ENCODE data around the gene CUL3.

CUL3 gene

GRCh38 chr2:224579411-224579810, 5.8 kb downstream of the CUL3 start:
- peak in 1 of 2 experiments; percentile 21 for DNase-seq

- no peak for DNase-seq
These were observed 7.6 kb downstream of the CUL3 start for GRCh38 chr2:224577541-224577940.

DNA sequence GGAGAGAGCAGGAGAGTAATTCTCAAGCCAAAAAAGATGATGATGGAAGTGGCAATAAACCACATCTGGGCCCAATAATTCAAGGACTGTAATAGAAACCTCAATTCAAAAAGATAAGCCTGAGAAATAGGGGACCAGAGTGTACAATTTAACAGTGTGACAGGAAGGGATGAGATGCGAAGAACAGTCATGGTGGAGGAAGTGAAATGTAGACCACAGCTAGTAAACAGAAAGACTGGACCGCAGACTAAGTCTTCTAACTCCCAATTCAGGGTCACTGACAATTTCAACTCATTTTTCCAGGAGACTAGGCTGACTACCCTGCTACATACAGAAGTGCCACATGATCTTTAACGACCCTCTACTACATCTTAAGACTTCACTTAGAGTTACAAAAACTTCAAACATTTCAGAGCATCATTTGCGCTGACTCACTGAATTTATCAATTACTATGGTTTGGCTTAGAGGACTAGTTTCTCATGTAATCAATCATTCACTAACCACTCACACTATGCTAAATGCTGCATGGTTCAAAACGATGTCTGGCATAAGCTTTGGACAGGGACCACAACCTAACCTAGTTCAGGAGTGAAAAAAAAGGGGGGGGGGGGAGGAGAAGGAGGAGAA, 9.0 kb downstream of the CUL3 start:
- no peak for DNase-seq

- no peak for DNase-seq
These were observed 10.6 kb downstream of the CUL3 start for GRCh38 chr2:224574423-224575084.

- no peak for DNase-seq
These were observed 11.4 kb downstream of the CUL3 start for GRCh38 chr2:224573724-224574123.

- DNase-seq, result no peak
These were observed 12.8 kb downstream of the CUL3 start for GRCh38 chr2:224572338-224572737.

GRCh38 chr2:224570328-224570993, 14.7 kb downstream of the CUL3 start:
- DNase-seq, result peak in 1 of 2 experiments; percentile 5

GRCh38 chr2:224569654-224570053, 15.5 kb downstream of the CUL3 start:
- DNase-seq, result no peak

DNA sequence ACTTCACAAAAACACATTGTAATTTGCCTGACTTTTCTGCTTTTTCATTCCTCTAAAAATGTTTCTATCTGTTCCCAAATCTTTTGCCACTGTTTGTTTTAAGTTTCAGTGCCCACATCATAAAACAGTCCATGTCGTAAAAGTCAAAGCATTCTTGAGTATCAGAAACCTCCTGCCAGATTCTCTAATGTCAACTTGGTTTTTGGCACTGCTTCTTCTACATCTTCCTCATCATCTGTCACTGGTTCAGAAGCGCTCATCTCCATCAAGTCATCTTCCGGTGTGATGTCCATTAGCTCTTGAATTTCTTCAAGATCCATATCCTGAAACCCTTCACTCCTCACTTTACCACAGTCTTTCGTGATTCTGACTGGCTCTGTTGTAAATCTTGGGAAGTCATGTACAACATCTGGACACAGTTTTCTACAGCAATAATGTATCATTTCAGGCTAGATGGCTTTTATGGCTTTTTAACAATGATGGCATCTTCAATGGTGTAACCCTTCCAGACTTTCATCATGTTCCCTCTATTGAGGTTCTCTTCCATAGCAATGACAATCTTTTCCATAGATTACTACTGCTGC, 19.6 kb downstream of the CUL3 start:
- no peak for DNase-seq

- no peak for DNase-seq
These were observed 21.6 kb downstream of the CUL3 start for GRCh38 chr2:224563537-224563936.

- no peak for DNase-seq
These were observed 22.3 kb downstream of the CUL3 start for GRCh38 chr2:224562831-224563230.

DNA sequence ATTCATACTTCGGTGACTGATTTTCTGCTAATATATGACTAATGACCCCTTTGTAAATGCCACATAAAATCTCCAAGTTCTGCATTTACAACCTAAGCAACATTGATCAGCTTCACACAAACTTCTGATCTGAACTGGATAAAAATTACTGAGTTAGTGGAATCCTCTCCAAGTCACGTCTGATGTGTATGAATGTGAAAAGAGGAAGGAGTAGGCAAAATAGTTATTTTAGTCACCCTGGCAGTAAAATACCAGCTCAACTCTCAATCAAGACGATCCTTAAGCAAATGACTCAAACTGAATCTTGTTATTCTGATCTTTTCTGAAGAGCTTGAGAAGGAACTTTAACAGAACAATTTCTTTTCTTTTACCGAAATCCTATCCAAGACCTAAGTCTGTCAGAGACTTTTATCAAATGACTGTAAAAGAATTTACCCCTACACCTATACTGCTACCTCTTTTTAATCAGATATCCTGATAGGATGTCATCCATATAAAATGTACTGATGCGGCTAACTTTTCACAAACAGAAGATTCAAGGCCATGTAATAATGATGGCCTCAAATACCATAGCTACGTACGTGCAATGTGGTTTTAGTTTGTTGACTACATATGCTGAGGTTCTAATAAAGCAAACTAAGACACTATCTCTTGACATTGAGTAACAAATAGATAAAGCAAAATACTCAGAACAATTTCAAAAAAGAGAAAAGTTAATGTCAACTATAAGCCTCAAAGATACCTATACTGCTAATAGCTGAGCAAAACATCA, 23.7 kb downstream of the CUL3 start:
- DNase-seq, result no peak

- DNase-seq, result no peak
These were observed 24.6 kb downstream of the CUL3 start for GRCh38 chr2:224560549-224560948.

- DNase-seq, result no peak
These were observed 27.6 kb downstream of the CUL3 start for GRCh38 chr2:224557610-224558009.

DNA sequence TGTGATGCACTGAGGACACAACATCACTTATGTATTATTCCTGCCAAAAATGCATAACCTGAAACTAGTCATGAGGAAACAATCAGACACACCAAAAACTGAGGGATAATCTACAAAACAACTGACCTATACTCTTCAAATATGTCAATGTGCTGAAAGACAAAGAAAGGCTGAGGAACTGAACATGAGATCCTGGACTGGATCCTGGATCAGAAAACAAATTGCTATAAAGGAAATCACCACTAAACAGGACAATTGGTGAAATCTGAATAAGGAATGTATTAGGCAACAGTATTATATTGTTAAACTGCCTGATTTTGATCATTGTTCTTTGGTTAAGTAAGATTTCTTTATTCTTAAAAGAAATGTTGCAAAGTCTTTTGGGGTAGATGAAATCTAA, 28.8 kb downstream of the CUL3 start:
- no peak for DNase-seq

DNA sequence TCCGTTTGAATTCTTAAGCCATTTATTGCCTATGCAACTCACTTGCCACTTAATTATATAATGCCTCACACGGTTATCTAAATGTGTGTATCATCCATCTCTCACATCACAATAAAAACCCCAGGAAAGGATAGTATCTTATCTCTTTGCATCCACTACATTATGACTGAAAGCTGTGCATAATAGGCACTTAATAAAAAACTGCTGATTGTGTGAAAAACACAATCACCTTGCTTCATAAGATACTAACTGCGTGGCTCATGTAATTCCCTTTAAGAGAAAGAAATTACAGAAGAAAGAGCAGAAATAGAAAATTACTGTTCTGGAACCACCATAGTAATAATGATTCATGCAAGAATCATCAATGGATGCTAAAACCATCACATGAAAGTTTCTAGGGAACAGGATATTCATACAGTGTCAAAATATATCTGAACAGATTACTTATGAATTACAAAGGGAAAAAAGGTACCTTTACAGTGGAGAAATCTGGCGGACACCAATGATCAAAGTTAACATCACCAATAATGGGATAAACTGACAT, 29.3 kb downstream of the CUL3 start:
- DNase-seq, result no peak

DNA sequence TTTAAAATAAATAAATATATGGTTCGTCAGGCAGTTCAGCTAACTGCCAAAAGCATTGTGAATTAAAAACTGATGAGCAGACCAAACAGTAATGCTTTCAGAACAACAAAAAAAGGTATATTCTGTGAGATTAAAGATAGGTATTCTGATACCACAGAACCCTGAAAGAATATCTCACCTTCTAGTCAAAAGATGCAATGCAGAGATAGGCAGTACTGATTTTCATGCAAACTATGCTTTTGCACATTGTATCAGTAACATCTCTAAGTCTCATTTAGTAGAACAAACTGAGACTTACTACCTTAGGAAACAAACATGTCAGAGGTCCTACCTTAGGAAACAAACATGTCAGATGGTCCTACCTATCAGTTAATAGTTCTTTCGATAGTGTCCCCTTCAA, 32.4 kb downstream of the CUL3 start:
- DNase-seq, result no peak

DNA sequence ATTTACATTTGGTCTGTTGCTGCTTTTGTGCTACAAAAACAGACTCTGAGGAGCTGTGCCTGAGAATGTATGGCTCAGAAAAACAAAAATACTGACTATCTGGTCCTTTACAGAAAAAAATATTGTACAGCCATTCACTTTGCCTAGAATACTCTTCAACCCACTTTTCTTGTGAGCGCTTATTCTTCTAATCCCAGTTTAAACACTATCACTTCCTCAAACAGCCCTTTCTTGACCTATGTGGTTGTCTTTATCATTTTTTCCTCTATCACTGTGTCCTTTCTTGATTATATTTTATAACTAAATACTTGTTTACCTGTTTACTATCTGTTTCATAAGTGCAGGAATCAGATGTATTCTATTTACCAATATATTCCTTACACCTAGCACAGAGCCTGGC, 33.5 kb downstream of the CUL3 start:
- no peak for DNase-seq

GRCh38 chr2:224546926-224547325, 38.2 kb downstream of the CUL3 start:
- DNase-seq, result no peak

DNA sequence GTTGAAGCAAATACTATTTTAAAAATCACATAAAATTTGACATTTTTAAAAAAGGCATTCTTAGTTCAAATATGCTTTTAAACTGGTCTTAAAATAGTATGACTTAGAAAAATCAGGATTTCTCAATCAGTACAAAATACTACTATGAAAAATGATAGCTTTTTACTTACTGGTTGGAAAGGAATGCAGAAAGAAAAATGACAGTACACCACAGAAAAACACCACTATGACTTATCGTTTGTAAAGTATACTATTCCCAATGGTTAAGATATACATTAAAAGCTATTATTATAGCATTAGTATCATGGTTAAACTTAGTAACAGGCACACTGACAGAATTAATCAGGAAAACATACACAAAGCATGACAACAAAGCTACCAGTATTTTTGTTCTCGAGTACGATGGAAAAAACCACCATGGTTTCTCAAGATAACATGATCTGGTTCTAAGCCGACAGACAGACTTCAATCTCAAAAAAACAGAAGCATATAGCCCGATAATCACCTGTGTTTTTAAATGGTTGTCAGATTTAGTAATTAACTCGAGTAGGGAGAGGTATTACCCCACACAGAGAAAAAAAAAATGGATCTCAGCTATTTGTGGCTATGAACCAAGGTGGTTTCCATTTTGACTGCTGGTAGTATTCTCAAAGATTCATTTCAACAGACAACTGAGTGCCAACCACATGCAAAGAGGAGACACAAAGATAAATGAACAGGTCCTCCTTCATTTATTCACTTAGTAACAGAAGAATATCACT, 39.1 kb downstream of the CUL3 start:
- DNase-seq, result no peak

GRCh38 chr2:224543939-224544338, 41.2 kb downstream of the CUL3 start:
- DNase-seq, result no peak

DNA sequence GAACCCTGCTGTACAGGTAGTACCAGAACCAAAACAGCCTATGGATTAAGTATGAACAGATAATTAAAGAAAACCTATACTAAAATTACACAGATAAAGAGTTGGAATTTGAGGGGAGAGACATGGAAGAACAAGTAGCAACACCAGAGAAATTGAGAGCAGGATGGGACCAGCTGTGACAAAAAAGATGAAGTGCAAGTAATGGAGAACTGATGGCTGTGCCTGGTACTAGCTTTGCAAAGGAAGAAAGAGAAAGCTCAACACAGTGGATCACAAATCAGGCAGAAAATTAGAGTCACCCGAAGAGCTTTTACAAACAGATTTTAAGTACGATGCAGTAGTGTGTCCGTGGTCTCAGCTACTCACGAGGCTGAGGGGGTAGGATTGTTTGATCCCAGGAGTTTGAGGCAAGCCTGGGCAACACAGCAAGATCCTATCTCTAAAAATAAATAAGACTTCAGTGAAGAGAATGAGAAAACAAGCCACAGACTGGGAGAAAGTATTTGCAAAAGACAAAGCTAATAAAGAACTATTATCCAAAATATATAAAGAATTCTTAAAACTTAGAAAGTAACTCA, 46.5 kb downstream of the CUL3 start:
- DNase-seq, result no peak

Measured in NCI-H524 (cell line).